ENCODE data around the gene PEMT. TPM values are rescaled to one million over a fixed set of nuclear protein-coding genes. Genes with fewer than 3 reads are reported as not detected.

PEMT gene
- total and polyA plus RNA-seq, 2 donors (not counting 1 experiment from before 2014, with no cell fraction given) = 10.7 to 20.3 TPM

GRCh38 chr17:17505151-17505550 is 86.4 kb downstream of the PEMT start:
- no peak overlapping the region for H3K4me2 ChIP-seq (replicated peaks; ENCODE audit: low read depth, low read length, poor library complexity, severe bottlenecking)
- H4K20me1 ChIP-seq (ENCODE audit: control insufficient read depth, insufficient read depth, low read length, poor library complexity, severe bottlenecking) = no peaks in the 10 kb centered on the region
- H3K27ac ChIP-seq (ENCODE audit: low read length in 2 of 2) = no peak overlapping the region
- H3K4me1 ChIP-seq (ENCODE audit: control insufficient read depth in 2 of 2, insufficient read depth in 2 of 2, low read length in 2 of 2) = no peaks in the 10 kb centered on the region
- no peak for TF ChIP-seq CTCF (IDR thresholded peaks at IDR 0.05)
- no peak for TF ChIP-seq EZH2 (IDR thresholded peaks at IDR 0.05; ENCODE audit: borderline replicate concordance, insufficient read depth, low read depth, low read length, poor library complexity, severe bottlenecking)
- POLR2A ChIA-PET = no interaction called here
- H3K36me3 ChIP-seq (replicated peaks in 1 of 2; ENCODE audit: control extremely low read depth in 1 of 2, control insufficient read depth in 1 of 2, extremely low read depth in 1 of 2, insufficient read depth in 2 of 2, low read length in 1 of 2) = no peaks in the 10 kb centered on the region
- Mint-ChIP-seq H3K27ac (no peak overlapping the region), H3K4me3 (no peak overlapping the region), H3K27me3 (peaks cover 6% of the 10 kb centered on the region), H3K4me1 (no peaks in the 10 kb centered on the region), H3K9me3 (ENCODE audit: insufficient read depth) (no peaks in the 10 kb centered on the region)
- CTCF ChIA-PET = interaction anchor here (1.6 kb wide), 1 partner anchor 8 kb away, joined by 4 read pairs; no protein-coding TSS in a partner anchor
- ATAC-seq (ENCODE audit: low read depth) (no peak), DNase-seq (no peak)
- intact Hi-C loops (cut with micrococcal nuclease) = no loop called here
- H3K9me3 ChIP-seq (ENCODE audit: control extremely low read depth in 1 of 3, control insufficient read depth in 2 of 3, insufficient read depth in 1 of 3, low read length in 2 of 3) = no peaks in the 10 kb centered on the region
- no peak overlapping the region for H2AFZ ChIP-seq (ENCODE audit: insufficient read depth, low read depth, low read length, poor library complexity, severe bottlenecking)
- no peaks in the 10 kb centered on the region for H3K27me3 ChIP-seq (replicated peaks in 1 of 4; ENCODE audit: control extremely low read depth in 1 of 4, control insufficient read depth in 3 of 4, insufficient read depth in 4 of 4, low read length in 3 of 4)
- WGBS (ENCODE audit: insufficient coverage) = 98% methylated on average over 5 of the region's 5 CpGs
- no peak overlapping the region for H3K9ac ChIP-seq (ENCODE audit: low read length)
- no peaks in the 10 kb centered on the region for H3K79me2 ChIP-seq (ENCODE audit: control insufficient read depth, insufficient read depth, low read length)
- no peak overlapping the region for H3K4me3 ChIP-seq (ENCODE audit: control extremely low read depth in 1 of 5, extremely low read depth in 1 of 5, insufficient read depth in 1 of 5, low read depth in 2 of 5, low read length in 4 of 5)

GRCh38 chr17:17504341-17505140 is 87.0 kb downstream of the PEMT start:
- H3K27me3 ChIP-seq (replicated peaks in 1 of 4; ENCODE audit: control extremely low read depth in 1 of 4, control insufficient read depth in 3 of 4, insufficient read depth in 4 of 4, low read length in 3 of 4) = peaks cover 0 to 2% (median 0%) of the 10 kb centered on the region in 4 experiments
- WGBS (ENCODE audit: insufficient coverage) = 91% methylated on average over 18 of the region's 20 CpGs
- ATAC-seq (ENCODE audit: low read depth) = no peak
- Mint-ChIP-seq H3K27ac (no peak overlapping the region), H3K4me1 (no peaks in the 10 kb centered on the region), H3K4me3 (no peak overlapping the region), H3K9me3 (ENCODE audit: insufficient read depth) (no peaks in the 10 kb centered on the region), H3K27me3 (peaks cover 6% of the 10 kb centered on the region)
- no peaks in the 10 kb centered on the region for H3K36me3 ChIP-seq (replicated peaks in 1 of 2; ENCODE audit: control extremely low read depth in 1 of 2, control insufficient read depth in 1 of 2, extremely low read depth in 1 of 2, insufficient read depth in 2 of 2, low read length in 1 of 2)
- H4K20me1 ChIP-seq (ENCODE audit: control insufficient read depth, insufficient read depth, low read length, poor library complexity, severe bottlenecking) = no peaks in the 10 kb centered on the region
- H3K9ac ChIP-seq (ENCODE audit: low read length) = no peak overlapping the region
- no peaks in the 10 kb centered on the region for H3K9me3 ChIP-seq (ENCODE audit: control extremely low read depth in 1 of 3, control insufficient read depth in 2 of 3, insufficient read depth in 1 of 3, low read length in 2 of 3)
- no peak for DNase-seq
- no peak overlapping the region for H3K4me2 ChIP-seq (replicated peaks; ENCODE audit: low read depth, low read length, poor library complexity, severe bottlenecking)
- no peak overlapping the region for H2AFZ ChIP-seq (ENCODE audit: insufficient read depth, low read depth, low read length, poor library complexity, severe bottlenecking)
- ChIA-PET CTCF (interaction anchor here (1.6 kb wide), 1 partner anchor 8 kb away, joined by 4 read pairs; no protein-coding TSS in a partner anchor), POLR2A (no interaction called here)
- H3K27ac ChIP-seq (ENCODE audit: low read length in 2 of 2) = no peak overlapping the region
- H3K4me3 ChIP-seq (ENCODE audit: control extremely low read depth in 1 of 5, extremely low read depth in 1 of 5, insufficient read depth in 1 of 5, low read depth in 2 of 5, low read length in 4 of 5) = no peak overlapping the region
- H3K79me2 ChIP-seq (ENCODE audit: control insufficient read depth, insufficient read depth, low read length) = no peaks in the 10 kb centered on the region
- TF ChIP-seq CTCF (IDR thresholded peaks at IDR 0.05) = no peak
- H3K4me1 ChIP-seq (ENCODE audit: control insufficient read depth in 2 of 2, insufficient read depth in 2 of 2, low read length in 2 of 2) = no peaks in the 10 kb centered on the region
- intact Hi-C loops (cut with micrococcal nuclease) = no loop called here
